Measurements from ENCODE around the gene PRRT2.

DNA sequence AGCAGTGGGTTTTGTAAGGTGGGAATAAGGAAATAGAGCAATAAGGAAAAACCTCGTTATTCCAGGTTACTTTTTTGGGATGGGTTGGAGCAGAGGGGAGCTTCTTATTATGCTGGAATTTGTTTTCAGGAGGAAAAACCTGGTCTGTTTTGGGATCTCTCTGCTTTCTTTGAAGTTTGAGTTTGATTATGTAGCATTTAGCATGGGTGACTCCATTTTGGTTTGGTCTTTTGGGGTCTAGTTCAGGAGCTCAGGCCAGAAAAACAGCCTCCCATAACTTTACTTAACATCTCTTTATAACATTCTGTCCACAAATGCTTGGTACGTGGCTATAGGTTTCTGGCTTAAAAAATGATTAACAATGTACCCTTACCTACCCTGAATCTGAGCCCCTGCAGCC is 42.5 kb upstream of the PRRT2 start:
- TF ChIP-seq FOXK1 (CRISPR knock-in tag; IDR thresholded peaks at IDR 0.05): no peak
- TF ChIP-seq MYBL2 (CRISPR knock-in tag; IDR thresholded peaks at IDR 0.05): no peak
- TF ChIP-seq, protein P1, sequence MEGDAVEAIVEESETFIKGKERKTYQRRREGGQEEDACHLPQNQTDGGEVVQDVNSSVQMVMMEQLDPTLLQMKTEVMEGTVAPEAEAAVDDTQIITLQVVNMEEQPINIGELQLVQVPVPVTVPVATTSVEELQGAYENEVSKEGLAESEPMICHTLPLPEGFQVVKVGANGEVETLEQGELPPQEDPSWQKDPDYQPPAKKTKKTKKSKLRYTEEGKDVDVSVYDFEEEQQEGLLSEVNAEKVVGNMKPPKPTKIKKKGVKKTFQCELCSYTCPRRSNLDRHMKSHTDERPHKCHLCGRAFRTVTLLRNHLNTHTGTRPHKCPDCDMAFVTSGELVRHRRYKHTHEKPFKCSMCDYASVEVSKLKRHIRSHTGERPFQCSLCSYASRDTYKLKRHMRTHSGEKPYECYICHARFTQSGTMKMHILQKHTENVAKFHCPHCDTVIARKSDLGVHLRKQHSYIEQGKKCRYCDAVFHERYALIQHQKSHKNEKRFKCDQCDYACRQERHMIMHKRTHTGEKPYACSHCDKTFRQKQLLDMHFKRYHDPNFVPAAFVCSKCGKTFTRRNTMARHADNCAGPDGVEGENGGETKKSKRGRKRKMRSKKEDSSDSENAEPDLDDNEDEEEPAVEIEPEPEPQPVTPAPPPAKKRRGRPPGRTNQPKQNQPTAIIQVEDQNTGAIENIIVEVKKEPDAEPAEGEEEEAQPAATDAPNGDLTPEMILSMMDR (IDR thresholded peaks at IDR 0.05): no peak
- TF ChIP-seq, protein P2, sequence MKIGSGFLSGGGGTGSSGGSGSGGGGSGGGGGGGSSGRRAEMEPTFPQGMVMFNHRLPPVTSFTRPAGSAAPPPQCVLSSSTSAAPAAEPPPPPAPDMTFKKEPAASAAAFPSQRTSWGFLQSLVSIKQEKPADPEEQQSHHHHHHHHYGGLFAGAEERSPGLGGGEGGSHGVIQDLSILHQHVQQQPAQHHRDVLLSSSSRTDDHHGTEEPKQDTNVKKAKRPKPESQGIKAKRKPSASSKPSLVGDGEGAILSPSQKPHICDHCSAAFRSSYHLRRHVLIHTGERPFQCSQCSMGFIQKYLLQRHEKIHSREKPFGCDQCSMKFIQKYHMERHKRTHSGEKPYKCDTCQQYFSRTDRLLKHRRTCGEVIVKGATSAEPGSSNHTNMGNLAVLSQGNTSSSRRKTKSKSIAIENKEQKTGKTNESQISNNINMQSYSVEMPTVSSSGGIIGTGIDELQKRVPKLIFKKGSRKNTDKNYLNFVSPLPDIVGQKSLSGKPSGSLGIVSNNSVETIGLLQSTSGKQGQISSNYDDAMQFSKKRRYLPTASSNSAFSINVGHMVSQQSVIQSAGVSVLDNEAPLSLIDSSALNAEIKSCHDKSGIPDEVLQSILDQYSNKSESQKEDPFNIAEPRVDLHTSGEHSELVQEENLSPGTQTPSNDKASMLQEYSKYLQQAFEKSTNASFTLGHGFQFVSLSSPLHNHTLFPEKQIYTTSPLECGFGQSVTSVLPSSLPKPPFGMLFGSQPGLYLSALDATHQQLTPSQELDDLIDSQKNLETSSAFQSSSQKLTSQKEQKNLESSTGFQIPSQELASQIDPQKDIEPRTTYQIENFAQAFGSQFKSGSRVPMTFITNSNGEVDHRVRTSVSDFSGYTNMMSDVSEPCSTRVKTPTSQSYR (CRISPR knock-in tag; IDR thresholded peaks at IDR 0.05): no peak
- TF ChIP-seq, protein P3, sequence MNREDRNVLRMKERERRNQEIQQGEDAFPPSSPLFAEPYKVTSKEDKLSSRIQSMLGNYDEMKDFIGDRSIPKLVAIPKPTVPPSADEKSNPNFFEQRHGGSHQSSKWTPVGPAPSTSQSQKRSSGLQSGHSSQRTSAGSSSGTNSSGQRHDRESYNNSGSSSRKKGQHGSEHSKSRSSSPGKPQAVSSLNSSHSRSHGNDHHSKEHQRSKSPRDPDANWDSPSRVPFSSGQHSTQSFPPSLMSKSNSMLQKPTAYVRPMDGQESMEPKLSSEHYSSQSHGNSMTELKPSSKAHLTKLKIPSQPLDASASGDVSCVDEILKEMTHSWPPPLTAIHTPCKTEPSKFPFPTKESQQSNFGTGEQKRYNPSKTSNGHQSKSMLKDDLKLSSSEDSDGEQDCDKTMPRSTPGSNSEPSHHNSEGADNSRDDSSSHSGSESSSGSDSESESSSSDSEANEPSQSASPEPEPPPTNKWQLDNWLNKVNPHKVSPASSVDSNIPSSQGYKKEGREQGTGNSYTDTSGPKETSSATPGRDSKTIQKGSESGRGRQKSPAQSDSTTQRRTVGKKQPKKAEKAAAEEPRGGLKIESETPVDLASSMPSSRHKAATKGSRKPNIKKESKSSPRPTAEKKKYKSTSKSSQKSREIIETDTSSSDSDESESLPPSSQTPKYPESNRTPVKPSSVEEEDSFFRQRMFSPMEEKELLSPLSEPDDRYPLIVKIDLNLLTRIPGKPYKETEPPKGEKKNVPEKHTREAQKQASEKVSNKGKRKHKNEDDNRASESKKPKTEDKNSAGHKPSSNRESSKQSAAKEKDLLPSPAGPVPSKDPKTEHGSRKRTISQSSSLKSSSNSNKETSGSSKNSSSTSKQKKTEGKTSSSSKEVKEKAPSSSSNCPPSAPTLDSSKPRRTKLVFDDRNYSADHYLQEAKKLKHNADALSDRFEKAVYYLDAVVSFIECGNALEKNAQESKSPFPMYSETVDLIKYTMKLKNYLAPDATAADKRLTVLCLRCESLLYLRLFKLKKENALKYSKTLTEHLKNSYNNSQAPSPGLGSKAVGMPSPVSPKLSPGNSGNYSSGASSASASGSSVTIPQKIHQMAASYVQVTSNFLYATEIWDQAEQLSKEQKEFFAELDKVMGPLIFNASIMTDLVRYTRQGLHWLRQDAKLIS (CRISPR knock-in tag; IDR thresholded peaks at IDR 0.05; ENCODE audit: borderline replicate concordance): no peak
- no peak for TF ChIP-seq ESRRA (CRISPR knock-in tag; IDR thresholded peaks at IDR 0.05; ENCODE audit: borderline replicate concordance)
- TF ChIP-seq FOXP1 (CRISPR knock-in tag; IDR thresholded peaks at IDR 0.05; ENCODE audit: borderline replicate concordance): no peak
- TF ChIP-seq, protein P4, sequence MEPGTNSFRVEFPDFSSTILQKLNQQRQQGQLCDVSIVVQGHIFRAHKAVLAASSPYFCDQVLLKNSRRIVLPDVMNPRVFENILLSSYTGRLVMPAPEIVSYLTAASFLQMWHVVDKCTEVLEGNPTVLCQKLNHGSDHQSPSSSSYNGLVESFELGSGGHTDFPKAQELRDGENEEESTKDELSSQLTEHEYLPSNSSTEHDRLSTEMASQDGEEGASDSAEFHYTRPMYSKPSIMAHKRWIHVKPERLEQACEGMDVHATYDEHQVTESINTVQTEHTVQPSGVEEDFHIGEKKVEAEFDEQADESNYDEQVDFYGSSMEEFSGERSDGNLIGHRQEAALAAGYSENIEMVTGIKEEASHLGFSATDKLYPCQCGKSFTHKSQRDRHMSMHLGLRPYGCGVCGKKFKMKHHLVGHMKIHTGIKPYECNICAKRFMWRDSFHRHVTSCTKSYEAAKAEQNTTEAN (CRISPR knock-in tag; IDR thresholded peaks at IDR 0.05): no peak
- TF ChIP-seq, protein P5, sequence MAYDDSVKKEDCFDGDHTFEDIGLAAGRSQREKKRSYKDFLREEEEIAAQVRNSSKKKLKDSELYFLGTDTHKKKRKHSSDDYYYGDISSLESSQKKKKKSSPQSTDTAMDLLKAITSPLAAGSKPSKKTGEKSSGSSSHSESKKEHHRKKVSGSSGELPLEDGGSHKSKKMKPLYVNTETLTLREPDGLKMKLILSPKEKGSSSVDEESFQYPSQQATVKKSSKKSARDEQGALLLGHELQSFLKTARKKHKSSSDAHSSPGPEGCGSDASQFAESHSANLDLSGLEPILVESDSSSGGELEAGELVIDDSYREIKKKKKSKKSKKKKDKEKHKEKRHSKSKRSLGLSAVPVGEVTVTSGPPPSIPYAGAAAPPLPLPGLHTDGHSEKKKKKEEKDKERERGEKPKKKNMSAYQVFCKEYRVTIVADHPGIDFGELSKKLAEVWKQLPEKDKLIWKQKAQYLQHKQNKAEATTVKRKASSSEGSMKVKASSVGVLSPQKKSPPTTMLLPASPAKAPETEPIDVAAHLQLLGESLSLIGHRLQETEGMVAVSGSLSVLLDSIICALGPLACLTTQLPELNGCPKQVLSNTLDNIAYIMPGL (CRISPR knock-in tag; IDR thresholded peaks at IDR 0.05): no peak
- no peak for TF ChIP-seq RELA (CRISPR knock-in tag; IDR thresholded peaks at IDR 0.05; ENCODE audit: borderline replicate concordance)
- no peak for TF ChIP-seq NFE2L1 (CRISPR knock-in tag; IDR thresholded peaks at IDR 0.05)
- TF ChIP-seq SP1 (CRISPR knock-in tag; conservative IDR thresholded peaks at IDR 0.05): no peak
- no peak for TF ChIP-seq SMAD4 (CRISPR knock-in tag; IDR thresholded peaks at IDR 0.05)
- TF ChIP-seq, protein P6, sequence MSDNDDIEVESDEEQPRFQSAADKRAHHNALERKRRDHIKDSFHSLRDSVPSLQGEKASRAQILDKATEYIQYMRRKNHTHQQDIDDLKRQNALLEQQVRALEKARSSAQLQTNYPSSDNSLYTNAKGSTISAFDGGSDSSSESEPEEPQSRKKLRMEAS (CRISPR knock-in tag; IDR thresholded peaks at IDR 0.05): no peak
